ENCODE data around the gene USP36. TPM values are rescaled to one million over a fixed set of nuclear protein-coding genes. Genes with fewer than 3 reads are reported as not detected.

USP36 gene
- total RNA-seq, 1 donor from 2014 or later = 71.2 TPM

- TF ChIP-seq, protein P1, sequence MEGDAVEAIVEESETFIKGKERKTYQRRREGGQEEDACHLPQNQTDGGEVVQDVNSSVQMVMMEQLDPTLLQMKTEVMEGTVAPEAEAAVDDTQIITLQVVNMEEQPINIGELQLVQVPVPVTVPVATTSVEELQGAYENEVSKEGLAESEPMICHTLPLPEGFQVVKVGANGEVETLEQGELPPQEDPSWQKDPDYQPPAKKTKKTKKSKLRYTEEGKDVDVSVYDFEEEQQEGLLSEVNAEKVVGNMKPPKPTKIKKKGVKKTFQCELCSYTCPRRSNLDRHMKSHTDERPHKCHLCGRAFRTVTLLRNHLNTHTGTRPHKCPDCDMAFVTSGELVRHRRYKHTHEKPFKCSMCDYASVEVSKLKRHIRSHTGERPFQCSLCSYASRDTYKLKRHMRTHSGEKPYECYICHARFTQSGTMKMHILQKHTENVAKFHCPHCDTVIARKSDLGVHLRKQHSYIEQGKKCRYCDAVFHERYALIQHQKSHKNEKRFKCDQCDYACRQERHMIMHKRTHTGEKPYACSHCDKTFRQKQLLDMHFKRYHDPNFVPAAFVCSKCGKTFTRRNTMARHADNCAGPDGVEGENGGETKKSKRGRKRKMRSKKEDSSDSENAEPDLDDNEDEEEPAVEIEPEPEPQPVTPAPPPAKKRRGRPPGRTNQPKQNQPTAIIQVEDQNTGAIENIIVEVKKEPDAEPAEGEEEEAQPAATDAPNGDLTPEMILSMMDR (IDR thresholded peaks at IDR 0.05) = no peak
- TF ChIP-seq POLR2AphosphoS5 (IDR thresholded peaks at IDR 0.05; ENCODE audit: insufficient read depth in 1 of 2, low read depth in 1 of 2) = no peak
- no peak for TF ChIP-seq POLR2A (IDR thresholded peaks at IDR 0.05)
- Histone ChIP-seq H3K4me1 (no peaks in the 10 kb centered on the region), H3K9me3 (no peaks in the 10 kb centered on the region), H3K27me3 (no peaks in the 10 kb centered on the region), H3K27ac (no peak overlapping the region), H3K4me3 (no peak overlapping the region), H3K36me3 (peaks cover 0 to 95% of the 10 kb centered on the region in 2 donors)
- DNase-seq (ENCODE audit: extremely low spot score in 2 of 2) = no peak
- intact Hi-C loops (cut with DNase I) = no loop called here
Observed at GRCh38 chr17:78828470-78829185, 12.0 kb downstream of the USP36 start.

DNA sequence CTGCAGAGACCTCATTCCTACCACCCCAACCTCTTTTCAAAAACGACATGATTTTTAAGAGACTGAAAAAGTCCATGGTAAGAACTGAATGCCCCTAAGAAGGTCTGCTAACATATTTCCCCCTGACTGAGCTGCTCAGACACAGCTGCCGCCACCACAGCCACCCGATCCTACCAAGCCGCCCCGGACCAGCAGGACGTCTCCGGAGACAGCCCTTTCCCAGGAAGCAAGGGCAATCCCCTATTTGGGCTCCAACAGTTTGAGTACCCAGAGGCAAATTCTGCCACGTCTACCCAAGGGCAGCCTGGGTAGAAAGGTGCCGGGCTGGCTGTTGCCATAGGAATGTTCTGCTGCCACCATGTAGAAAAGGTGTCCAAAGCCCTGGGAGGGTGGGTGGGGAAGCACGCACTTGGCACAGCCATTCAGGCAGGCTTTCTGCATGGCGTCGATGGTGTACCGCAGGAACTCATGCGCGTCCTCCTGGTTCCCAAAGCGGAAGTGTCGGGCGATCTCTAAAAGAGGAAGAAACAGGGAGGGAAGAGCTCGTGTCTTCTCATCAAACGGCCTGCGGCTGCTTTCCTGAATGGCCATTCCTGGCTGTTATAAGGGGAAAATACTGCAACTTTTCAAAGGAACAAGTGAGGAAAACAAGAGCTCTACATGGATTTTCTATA is 13.6 kb downstream of the USP36 start:
- no peak for DNase-seq (ENCODE audit: extremely low spot score in 2 of 2)
- intact Hi-C loops (cut with DNase I) = no loop called here
- no peaks in the 10 kb centered on the region for H3K27me3 ChIP-seq
- H3K9me3 ChIP-seq = no peaks in the 10 kb centered on the region
- no peak overlapping the region for H3K4me3 ChIP-seq
- TF ChIP-seq POLR2A (IDR thresholded peaks at IDR 0.05) (no peak), POLR2AphosphoS5 (IDR thresholded peaks at IDR 0.05; ENCODE audit: insufficient read depth in 1 of 2, low read depth in 1 of 2) (no peak)
- TF ChIP-seq, protein P1 (IDR thresholded peaks at IDR 0.05) = no peak
- H3K27ac ChIP-seq = peak overlapping the region; percentile 42
- peaks cover 0 to 95% of the 10 kb centered on the region in 2 donors for H3K36me3 ChIP-seq
- H3K4me1 ChIP-seq = no peaks in the 10 kb centered on the region

DNA sequence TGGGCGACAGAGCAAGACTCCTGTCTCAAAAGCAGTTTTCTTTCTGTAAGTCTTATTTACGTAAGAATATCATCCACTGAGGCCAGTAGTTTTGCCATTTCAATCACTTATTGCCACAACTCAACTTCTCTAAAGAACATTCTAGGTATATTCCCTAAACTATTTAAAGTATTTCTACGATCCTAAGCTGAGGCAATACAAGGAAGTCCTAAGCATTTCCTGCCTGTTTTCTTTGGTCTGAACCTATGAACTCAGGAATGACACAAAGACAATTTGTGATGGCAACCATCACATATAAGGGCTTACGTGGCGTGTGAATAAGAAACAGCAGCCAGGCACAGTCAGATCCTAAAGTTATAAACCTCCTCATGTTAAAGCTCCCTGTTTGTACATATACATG is 14.2 kb downstream of the USP36 start:
- no peak for DNase-seq (ENCODE audit: extremely low spot score in 2 of 2)
- TF ChIP-seq POLR2AphosphoS5 (IDR thresholded peaks at IDR 0.05; ENCODE audit: insufficient read depth in 1 of 2, low read depth in 1 of 2) (no peak), POLR2A (IDR thresholded peaks at IDR 0.05) (no peak)
- TF ChIP-seq, protein P1 (IDR thresholded peaks at IDR 0.05) = no peak
- no peaks in the 10 kb centered on the region for H3K4me1 ChIP-seq
- H3K36me3 ChIP-seq = peaks cover 0 to 95% of the 10 kb centered on the region in 2 donors
- H3K4me3 ChIP-seq = no peak overlapping the region
- no peaks in the 10 kb centered on the region for H3K27me3 ChIP-seq
- H3K9me3 ChIP-seq = no peaks in the 10 kb centered on the region
- H3K27ac ChIP-seq = peak overlapping the region; percentile 42
- intact Hi-C loops (cut with DNase I) = no loop called here

DNA sequence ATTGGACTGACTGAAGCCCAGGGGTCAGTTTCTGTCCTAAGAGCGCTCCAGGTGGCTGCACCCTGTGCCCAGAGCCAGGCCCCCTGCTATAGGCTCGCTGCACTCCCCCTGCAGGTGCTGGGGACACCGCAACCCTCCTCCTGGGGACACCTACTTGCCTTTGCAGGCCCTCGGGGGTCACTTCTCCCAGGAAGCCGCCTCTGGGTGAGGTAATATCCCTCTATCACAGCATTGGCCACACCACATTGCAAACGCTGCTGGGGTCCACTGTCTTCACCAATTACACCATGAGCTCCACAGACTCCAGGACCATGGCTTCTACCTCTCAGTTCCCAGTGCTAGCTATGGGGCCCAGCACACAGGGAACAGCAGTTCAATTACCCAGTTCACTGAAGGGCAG is 14.9 kb downstream of the USP36 start:
- no peaks in the 10 kb centered on the region for H3K9me3 ChIP-seq
- H3K4me1 ChIP-seq = no peaks in the 10 kb centered on the region
- H3K27ac ChIP-seq = no peak overlapping the region
- TF ChIP-seq, protein P1 (IDR thresholded peaks at IDR 0.05) = no peak
- TF ChIP-seq POLR2AphosphoS5 (IDR thresholded peaks at IDR 0.05; ENCODE audit: insufficient read depth in 1 of 2, low read depth in 1 of 2) = no peak
- TF ChIP-seq POLR2A (IDR thresholded peaks at IDR 0.05) = no peak
- no peak overlapping the region for H3K4me3 ChIP-seq
- DNase-seq (ENCODE audit: extremely low spot score in 2 of 2) = no peak
- H3K27me3 ChIP-seq = no peaks in the 10 kb centered on the region
- intact Hi-C loops (cut with DNase I) = no loop called here
- H3K36me3 ChIP-seq = peaks cover 0 to 94% of the 10 kb centered on the region in 2 donors

GRCh38 chr17:78824240-78824639 is 16.4 kb downstream of the USP36 start:
- H3K9me3 ChIP-seq = no peaks in the 10 kb centered on the region
- TF ChIP-seq, protein P1 (IDR thresholded peaks at IDR 0.05) = no peak
- TF ChIP-seq POLR2AphosphoS5 (IDR thresholded peaks at IDR 0.05; ENCODE audit: insufficient read depth in 1 of 2, low read depth in 1 of 2) (no peak), POLR2A (IDR thresholded peaks at IDR 0.05) (no peak)
- H3K36me3 ChIP-seq = peaks cover 0 to 93% of the 10 kb centered on the region in 2 donors
- H3K4me1 ChIP-seq = no peaks in the 10 kb centered on the region
- no peak overlapping the region for H3K4me3 ChIP-seq
- H3K27ac ChIP-seq = no peak overlapping the region
- intact Hi-C loops (cut with DNase I) = no loop called here
- DNase-seq (ENCODE audit: extremely low spot score in 2 of 2) = no peak
- H3K27me3 ChIP-seq = no peaks in the 10 kb centered on the region

All from vagina (tissue), 2 donors.